Renal cortex interstitium (tissue), 11 donors: ENCODE data around the gene CHMP1B. TPM values are rescaled to one million over a fixed set of nuclear protein-coding genes. Genes with fewer than 3 reads are reported as not detected.

ENCODE experiments used
- DNase-seq, 11 donors: peaks; one replicate each; pipeline ENCODE4 v3.0.0-alpha.2; 2013; ENCODE audit warnings: low read depth in 9 of 11, low spot score in 4 of 11; ENCODE audit errors: extremely low read depth in 1 of 11
- polyA plus RNA-seq, 3 donors: library from polyadenylated mRNA; unstranded; fragments of 120-200 nt; gene quantifications; one replicate each; pipeline ENCODE4 v1.2.1, GENCODE V29; 2013; ENCODE audit not compliant: insufficient read length in 3 of 3

CHMP1B gene
- polyA plus RNA-seq, 3 donors: 47.0 to 58.4 (median 49.1) TPM

DNA sequence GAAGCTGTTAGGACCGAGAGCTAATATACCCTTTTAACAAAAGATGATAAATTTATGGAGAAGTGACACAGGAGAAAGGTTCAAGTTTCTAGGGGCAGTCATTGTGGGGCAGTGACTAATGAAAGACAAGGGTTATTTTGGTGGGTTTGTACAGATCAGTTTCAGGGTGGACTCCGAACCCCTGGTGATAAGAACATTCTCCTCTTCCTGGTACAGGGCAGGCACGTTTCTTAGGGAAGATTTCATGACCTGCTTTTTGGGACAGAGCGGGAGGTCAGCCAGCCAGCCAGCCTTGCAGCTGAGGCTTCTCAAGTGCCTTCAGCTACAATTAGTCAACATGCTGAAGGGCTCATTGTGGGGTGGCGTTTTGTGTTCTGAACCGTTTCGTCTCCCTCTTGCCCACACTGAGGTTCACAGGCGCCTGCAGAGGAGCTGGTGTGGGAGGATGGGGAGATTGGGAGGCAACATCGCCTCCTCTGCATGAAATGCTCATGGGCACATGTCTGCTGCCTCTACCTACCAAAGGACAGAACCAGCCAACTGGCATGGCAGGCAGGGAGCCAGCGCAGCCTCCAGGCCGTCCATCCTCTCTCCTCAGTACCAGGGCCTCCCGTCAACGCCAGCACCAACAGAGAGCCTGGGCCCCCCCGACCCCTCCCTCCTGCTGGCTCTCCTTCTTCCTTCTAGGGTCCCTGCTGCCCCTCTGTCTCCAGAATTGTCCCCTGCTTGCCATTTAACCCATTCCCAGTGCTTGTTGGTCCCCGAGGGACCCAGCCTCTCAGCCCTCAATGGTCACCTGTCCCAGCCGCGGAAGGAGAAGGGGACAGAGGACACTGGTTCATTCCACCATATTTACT is 9.6 kb downstream of the CHMP1B start:
- no peak for DNase-seq

DNA sequence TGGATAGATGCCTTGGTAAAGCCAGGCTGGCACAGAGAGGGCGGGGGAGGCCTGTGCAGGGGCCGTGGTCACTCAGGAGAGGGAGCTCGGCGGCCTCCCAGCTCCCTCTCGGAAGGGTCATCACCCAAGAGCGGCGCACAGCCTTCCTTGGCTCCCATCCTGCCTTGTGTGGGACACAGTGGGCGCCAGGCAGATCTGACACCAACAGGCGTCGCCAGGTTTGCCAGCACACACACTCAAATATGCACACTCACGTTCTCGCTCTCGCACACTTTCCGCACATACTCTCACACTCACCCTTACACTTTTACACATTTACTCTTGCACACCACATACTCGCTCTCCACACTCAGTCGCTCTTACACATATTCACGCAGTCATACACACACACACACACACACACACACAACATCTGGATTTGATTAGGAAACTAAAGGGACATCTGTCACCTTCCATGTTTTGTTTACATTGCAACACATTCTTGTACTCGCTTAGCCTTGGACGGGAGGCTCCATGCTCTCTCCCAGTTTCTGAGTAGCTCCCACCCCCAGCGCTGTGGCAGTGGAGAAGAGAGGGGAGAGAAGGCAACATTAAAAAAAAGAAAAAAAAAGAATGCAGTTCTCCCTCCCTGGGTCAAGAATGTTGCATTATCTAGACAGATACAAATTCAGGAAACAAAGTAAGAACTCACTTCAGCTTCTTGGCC is 10.5 kb downstream of the CHMP1B start:
- DNase-seq: no peak

DNA sequence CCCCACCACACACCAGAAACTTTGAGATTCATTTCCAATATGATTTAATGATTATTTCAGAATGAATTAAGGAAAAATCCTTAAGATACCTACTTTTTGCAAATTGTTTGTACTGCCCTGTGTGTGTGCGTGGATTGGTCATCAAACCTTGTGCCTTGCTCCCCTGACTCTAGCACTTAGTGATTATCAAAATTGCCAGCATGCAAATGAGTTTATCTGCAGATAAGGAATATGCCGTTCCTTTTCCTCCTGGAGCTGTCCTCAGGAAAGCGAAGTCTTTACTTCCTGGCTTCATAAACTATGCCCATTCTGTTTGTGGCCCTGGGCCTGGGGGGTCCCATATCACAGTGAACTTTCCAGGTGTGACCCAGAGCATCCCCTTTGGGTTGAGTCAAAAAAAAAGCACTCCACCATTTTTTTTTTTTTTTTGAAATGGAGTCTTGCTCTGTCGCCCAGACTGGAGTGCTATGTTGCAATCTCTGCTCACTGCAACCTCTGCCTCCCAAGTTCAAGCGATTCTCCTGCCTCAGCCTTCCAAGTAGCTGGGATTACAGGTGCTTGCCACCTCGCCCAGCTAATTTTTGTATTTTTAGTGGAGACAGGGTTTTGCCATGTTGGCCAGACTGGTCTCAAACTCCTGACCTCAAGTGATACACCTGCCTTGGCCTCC is 11.4 kb downstream of the CHMP1B start:
- no peak for DNase-seq

DNA sequence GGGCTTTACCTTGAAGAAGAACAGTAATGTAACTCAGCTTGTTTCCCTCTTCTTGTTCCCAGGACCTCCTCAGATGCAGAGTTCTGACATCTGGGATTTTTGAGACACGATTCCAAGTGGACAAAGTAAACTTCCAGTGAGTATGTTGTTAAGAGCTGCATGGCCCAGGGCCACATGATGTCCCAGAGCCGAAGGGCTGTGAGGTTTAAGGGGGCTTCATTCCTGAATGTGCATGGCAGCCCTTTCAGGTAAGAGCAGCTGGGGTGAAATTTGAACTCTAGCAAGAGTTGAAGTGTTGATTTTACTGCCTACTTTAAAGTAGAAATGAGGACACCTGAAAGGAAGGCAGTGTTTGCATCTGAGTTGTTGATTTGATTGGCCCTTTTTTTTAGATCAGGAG is 13.3 kb downstream of the CHMP1B start:
- no peak for DNase-seq

DNA sequence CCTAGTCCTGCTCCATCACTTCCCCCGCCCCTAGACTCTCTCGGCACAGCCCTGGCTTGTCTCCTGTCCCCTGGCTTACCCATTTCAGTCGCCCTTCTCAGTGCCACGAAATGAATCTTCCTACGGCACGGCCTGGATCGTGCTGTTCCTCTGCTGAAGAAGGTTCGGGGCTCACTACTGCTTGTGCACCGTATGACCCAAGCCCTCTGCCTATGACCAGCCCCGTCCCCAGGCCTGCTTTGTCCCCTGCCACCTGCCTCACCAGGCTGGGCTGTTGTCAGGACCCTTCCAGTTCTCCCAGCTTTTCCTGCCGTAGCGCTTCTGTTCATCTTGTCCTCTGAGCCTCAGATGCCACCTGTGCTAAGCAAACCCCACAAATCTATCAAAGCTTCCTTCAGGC is 13.9 kb downstream of the CHMP1B start:
- DNase-seq: no peak

DNA sequence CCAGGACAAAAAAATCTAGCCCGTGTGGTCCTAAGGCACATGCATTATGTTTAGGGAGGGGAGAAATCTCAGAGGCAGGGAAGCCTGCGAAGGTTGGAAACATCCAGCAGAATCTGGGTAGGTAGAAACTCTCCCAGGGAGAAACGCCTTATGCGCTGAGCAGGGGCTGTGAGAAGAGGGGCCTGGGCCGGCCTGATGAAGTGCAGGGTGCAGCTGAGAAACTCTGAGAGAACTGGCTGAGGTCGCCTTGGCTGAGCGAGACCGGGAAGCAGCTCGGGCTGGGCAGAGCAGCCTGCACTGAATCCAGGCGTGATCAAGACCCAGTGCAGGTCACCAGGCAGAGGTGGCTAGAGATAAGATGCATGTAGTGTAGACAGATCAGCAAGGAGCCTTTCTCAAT is 15.1 kb downstream of the CHMP1B start:
- no peak for DNase-seq

DNA sequence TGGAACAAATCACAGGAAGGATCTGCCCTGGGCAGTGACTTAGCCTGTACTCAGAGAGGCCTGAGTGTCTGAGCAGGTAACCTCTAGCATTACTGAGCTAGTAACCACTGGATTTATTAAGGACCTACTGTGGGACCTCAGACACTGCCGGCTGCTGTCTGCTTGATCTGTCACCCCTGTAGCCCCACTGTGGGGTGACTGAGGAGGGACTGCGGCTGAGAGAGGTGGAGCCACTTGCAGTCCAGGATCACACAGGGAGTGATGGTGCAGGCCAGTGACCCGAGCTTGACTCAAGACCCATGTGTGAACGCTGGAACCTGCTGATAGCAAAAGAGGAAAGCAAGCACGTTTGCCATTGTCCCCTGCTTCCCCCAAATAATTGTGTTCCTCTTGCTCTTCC is 15.6 kb downstream of the CHMP1B start:
- DNase-seq: no peak

DNA sequence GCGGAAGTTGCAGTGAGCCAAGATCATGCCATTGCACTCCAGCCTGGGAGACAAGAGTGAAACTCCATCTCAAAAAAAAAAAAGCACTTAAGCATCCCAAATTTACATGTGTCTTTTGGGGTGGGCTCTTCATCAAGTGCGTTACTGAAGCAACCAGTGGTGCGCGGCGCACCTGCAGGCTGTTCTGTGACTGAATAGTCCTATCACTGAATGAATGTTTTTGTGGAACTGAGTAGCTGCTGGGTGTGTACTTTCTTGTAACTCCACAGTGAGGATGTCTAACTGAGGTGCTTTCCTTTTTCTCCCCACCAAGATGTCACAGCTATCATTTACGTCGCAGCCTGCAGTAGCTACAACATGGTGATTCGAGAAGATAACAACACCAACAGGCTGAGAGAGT is 17.0 kb downstream of the CHMP1B start:
- DNase-seq: no peak

DNA sequence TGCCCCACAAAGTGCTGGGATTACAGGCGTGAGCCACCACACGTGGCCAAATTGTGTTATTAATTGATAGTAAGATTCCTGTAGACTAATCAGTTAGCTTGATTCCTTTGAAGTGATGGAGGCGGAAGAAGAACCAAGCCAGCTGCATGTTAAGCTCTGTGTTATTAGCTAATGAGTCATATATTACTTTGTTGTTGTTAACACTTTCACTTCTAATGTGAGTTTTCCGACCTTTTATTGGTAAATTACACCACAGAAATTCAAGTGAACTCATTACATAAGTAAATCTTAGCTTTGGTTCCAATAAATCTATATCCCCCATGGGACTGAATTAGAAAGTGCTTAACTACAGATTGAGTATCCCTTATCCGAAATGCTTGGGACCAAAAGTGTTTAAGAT is 20.3 kb downstream of the CHMP1B start:
- DNase-seq: no peak

DNA sequence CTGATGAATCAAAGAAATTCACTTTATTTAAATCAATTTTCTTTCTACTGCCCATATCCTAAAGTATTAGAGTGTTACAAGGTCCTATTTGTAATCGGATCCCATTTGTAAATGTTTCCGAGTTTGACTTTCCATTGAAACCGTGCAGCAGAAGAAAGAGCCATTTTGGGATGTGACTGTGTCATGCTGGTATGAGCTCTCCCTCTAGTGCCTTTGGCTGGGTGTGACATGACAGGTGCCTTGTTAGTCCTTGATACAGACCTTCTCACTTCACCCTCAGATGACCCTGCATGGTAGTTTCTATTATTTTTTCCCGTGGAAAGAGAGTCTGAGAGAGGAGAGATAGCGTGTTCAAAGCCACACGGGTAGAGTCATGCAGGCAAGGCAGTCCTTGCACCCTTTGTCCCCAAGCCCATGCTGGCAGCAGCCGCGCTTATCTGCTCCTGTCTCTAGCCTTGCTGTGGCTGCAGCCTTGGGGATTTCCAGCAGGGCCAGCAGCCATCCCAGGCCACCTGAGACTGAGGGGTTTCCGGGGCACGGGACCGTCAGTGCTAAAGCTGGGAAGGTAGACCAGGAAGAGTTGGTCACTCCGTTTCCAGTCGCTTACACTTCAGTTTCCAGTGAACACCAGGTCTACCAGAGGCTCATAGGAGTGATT is 21.4 kb downstream of the CHMP1B start:
- DNase-seq: no peak

DNA sequence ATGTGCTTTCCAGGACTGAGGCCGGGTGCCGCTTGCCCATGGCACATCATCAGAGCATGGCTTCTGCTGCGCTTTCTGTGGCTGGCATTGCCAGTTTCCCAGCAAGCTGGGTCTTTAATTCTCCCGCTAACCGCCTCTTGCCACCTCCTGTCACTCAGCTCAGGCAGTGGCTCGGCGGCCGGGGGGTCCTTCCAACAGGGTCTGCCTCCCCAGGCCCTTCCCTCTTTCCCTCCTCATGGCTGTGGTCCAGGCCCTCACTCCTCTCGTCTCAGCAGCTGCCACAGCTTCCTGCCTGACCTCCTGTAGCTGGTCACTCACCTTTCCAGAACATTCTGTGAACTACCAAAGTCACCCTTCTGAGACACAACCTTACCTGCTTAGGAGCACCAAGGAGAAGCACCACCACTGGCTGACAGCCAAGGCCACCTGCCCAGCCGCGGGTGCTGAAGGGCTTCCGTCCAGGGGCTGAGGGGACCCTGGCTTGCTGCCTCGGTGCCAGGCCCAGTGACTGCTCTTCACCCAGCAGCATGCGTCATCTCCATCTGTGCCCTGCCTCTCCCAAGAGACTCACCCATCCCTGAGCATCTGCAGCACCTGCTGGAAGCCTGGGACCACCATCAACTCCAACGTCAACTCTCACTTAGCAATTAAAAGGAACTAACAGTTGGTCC is 22.6 kb downstream of the CHMP1B start:
- no peak for DNase-seq

DNA sequence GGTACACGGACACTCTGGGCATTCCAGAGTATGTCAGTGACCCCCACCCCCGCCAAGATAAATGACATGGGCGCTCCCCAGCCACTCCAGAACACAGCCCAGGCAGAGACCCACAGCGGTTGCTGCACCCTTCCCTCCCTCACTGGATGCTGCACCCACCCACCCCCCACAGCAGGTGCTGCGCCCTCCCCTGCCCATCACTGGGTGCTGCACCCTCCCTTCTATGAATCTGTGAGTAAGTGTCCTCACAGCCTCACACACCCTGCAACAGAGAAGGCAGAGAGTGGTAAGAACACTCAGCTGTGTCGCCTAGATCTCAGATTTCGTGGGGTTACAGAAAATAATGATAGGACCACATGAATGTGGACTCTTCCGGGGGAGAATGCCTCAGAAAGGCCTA is 23.5 kb downstream of the CHMP1B start:
- DNase-seq: no peak

DNA sequence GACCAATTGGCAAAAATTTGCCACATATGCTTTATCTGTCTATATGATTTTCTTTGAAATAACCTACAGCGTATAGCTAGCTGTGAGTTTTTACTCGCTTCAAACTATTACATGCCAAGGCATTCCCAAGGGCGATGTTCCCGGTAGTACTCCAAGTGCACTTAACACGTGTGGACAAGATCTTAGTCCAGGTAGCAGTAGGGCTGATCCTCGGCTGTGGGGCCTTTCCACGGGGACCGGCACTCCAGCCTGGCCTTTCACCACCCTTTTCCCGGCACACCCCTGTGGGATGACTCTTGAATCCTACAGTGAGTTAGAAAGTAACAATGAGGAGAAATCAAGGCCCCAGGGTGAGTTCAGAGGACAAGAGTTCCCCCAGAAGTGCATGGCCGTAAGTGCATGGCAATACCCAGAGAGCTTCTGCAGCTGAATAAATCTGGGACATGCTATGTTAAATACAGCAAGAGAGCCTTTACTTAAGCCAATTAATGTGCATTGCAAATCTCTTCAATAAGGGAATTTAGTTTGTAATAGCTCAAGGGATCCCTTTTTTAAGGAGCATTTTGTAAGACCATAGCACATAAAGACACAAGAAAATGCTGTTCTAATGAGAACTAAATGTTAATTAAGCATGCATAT is 26.4 kb downstream of the CHMP1B start:
- DNase-seq: no peak

DNA sequence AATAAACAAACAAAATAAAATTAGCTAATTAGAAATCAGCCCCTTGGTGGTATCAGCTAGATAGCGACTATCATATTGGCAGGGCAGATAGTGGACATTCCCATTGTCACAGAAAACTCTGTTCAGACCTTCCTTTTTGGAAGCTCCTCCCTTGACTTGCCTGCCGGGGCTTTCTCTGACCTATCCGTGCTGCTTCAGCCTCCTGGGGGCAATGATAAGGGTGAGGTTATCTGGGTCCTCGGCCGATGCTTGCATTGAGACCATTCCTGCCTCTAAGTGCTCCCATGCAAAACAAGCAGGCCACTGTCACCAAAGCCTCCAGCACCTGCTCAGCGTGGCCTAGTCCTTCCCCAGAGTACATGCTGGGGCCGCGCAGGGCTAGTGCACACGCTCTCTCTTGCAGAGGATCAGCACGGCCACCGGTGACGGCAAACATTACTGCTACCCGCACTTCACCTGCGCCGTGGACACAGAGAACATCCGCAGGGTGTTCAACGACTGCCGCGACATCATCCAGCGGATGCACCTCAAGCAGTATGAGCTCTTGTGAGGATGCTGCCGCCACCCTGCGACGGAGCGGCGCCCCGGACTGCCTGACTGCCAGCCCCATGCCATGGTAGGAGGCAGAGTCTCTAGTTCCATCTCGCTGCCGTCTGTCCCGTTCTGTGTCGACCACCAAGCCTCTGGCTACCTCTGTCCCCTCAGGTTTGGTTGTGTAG is 29.5 kb downstream of the CHMP1B start:
- DNase-seq: no peak

DNA sequence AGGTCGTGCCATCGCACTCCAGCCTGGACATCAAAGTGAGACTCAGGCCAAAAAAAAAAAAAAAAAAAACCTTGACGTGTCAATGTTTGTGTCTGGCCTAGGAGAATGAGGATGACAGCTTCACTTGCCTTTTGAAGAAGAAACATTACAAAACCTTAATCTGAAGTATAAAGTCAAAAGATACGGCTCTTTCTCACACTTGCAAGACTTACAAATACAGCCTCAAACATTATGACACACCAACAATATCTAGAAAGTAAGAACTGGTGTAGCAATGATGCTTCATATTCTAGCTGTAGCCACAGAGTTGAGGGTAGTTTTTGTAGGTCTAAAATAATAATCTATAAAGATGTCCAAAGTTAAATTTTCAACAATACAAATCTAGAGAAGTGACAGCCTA is 31.4 kb downstream of the CHMP1B start:
- DNase-seq: no peak

DNA sequence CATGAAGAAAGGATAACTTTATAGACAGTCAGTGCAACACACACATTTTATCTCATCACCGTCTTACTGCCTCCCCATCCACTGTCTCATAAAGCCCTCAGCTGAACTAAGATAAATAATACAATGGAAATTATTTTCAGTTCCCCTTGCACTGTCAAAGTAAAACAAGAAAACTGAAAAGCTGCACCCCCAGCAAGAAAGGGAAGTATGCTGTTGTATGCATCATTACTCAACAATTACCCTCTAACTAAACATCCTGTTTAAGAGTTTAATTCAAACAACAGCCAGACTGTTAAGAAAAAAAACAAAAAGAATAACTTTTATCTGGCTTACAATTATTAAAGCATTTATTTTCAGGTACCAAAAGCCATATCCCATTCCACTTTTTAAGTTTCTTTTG is 31.9 kb downstream of the CHMP1B start:
- DNase-seq: no peak

DNA sequence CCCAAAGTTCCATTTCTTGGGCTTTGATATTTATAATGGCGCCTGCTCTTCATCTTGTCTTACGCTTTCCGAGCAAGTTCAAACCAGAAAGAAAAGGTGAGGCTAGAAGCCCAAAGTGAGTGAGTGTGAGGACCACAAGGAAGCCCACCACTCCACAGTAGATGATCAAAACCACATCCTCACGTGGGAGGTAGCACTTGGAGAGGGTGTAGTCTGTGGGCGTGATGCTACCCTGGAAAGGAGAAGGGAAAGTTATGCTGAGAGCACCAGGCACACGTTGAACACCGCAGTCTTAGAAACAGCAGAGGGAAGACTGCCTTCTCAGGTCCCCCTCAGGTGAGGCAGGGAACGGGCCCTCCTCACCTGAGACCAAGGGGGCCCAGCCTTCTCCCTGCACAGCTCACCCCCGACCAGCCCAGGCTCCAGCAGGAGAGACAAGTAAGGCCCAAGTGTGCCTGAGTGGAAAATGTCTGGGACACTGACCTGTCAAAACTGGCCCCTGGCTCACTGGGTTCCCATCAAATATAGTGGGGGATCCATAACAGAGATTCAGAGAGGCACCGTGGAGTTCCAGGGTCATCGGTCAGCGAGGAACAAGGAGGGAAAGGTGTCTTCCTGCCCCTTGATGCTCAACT is 33.3 kb downstream of the CHMP1B start:
- DNase-seq: no peak
